OCI-LY7 (cell line): Measurements from ENCODE around the gene FAM3B. TPM values are rescaled to one million over a fixed set of nuclear protein-coding genes. Genes with fewer than 3 reads are reported as not detected.

Source experiments
- BruUV-seq: library from RNA; stranded (reverse); fragments of 400-500 nt; replicated peaks from 2 replicates; lab custom pipeline; 2021; lab: Mats Ljungman, UMichigan
- CTCF ChIA-PET: fragments of 300-600 bp; sonication (Branson Sonifier 250); formaldehyde crosslinking; loops from one replicate; lab custom pipeline; 2022; ENCODE audit warnings: antibody characterized with exemption; ENCODE audit not compliant: unreplicated experiment; lab: Charles Lee
- POLR2A ChIA-PET: fragments of 300-600 bp; sonication (Branson Sonifier 250); formaldehyde crosslinking; loops from one replicate; lab custom pipeline; 2022; ENCODE audit warnings: antibody characterized with exemption; lab: Charles Lee
- DNase-seq: peaks from one replicate; pipeline ENCODE4 v3.0.0-alpha.2; 2015; ENCODE audit warnings: low spot score
- H2AFZ ChIP-seq: fragments of 200-600 bp; sonication (generic), shearing (Covaris generic); 2 replicates; pipeline ENCODE4 v1.6.1; 2014; ENCODE audit warnings: mild to moderate bottlenecking, antibody characterized with exemption, low read length, moderate library complexity
- H3K27ac ChIP-seq: fragments of 200-600 bp; sonication (generic); 2 replicates; pipeline ENCODE4 v1.5.1; 2014; ENCODE audit warnings: mixed run types, low read depth, mild to moderate bottlenecking, moderate library complexity, low read length, inconsistent platforms; ENCODE audit not compliant: poor library complexity, severe bottlenecking
- H3K36me3 ChIP-seq: fragments of 200-600 bp; sonication (generic); 2 replicates; pipeline ENCODE4 v1.6.1; 2014; ENCODE audit warnings: mild to moderate bottlenecking, antibody characterized with exemption, low read length, moderate library complexity, mixed read lengths; ENCODE audit not compliant: insufficient read depth
- H3K4me1 ChIP-seq: fragments of 200-600 bp; sonication (generic); 2 replicates; pipeline ENCODE4 v1.5.1; 2014; ENCODE audit warnings: mild to moderate bottlenecking, low read length; ENCODE audit not compliant: insufficient read depth, poor library complexity, severe bottlenecking
- H3K4me2 ChIP-seq: fragments of 200-600 bp; sonication (generic); 2 replicates; pipeline ENCODE4 v1.6.1; 2014; ENCODE audit warnings: mild to moderate bottlenecking, low read length
- H3K4me3 ChIP-seq: fragments of 200-600 bp; sonication (generic); 2 replicates; pipeline ENCODE4 v1.5.1; 2014; ENCODE audit warnings: mild to moderate bottlenecking, low read depth, low read length; ENCODE audit not compliant: poor library complexity, severe bottlenecking
- H3K79me2 ChIP-seq: fragments of 200-600 bp; sonication (generic); 2 replicates; pipeline ENCODE4 v1.6.1; 2016; ENCODE audit warnings: low read depth, mild to moderate bottlenecking, low read length, moderate library complexity, mixed read lengths; ENCODE audit not compliant: insufficient read depth
- H3K9me2 ChIP-seq: fragments of 200-600 bp; sonication (generic); 2 replicates; pipeline ENCODE4 v1.6.1; 2016; ENCODE audit warnings: mild to moderate bottlenecking, low read length, mixed read lengths; ENCODE audit not compliant: insufficient read depth
- H3K9me3 ChIP-seq: fragments of 200-600 bp; sonication (generic); 2 replicates; pipeline ENCODE4 v1.6.1; 2014; ENCODE audit warnings: mild to moderate bottlenecking, mixed run types, low read length, mixed read lengths
- H4K20me1 ChIP-seq: fragments of 200-600 bp; sonication (generic); 2 replicates; pipeline ENCODE4 v1.6.1; 2014; ENCODE audit warnings: mild to moderate bottlenecking, antibody characterized with exemption, low read length, moderate library complexity, mixed read lengths; ENCODE audit not compliant: insufficient read depth
- CTCF ChIP-seq: fragments of 200-600 bp; sonication (generic); conservative IDR thresholded peaks from 2 replicates; pipeline ENCODE4 v1.5.1; 2014; ENCODE audit warnings: mild to moderate bottlenecking, antibody characterized with exemption, low read length, moderate library complexity, mixed read lengths
- EZH2phosphoT487 ChIP-seq: fragments of 200-600 bp; sonication (generic); IDR thresholded peaks from 2 replicates; pipeline ENCODE4 v1.6.1; 2018; ENCODE audit warnings: low read depth, borderline replicate concordance, mild to moderate bottlenecking, mixed run types, antibody characterized with exemption, low read length, moderate library complexity, mixed read lengths
- intact Hi-C: fragments of 100-400 bp; cut with micrococcal nuclease; formaldehyde crosslinking; loops from one replicate; pipeline ENCODE4 v1.10.0; 2022; ENCODE audit not compliant: unreplicated experiment
- total RNA-seq, 2 experiments: library from RNA; depleted of rRNA in 1 of 2; stranded (reverse); fragments of >200 nt in 1 of 2; shearing (Covaris generic) in 1 of 2; gene quantifications; 2 replicates each; pipeline ENCODE4 v1.2.3, GENCODE V29; 2014 to 2022

FAM3B gene
- total RNA-seq, 2 experiments from 2014 or later, result 0.19 TPM; not detected in 1

DNA sequence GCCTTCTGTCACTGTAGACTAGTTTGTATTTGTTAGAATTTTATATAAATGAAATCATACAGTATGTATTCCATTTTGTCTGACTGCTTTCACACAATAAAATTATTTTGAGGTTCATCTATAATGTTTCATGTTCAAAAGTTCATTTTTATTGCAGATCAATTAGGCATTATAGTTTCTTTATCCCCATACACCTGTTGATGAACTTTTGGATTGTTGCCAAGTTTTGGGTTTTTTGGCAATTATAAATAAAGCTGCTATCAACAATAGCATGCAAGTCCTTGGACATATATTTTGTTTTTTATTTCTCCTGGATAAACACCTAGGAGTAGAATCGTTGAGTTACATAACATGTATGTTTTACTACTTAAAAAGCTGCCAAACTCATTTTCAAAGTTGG, 47.1 kb upstream of the FAM3B start:
- TF ChIP-seq CTCF, result no peak
- TF ChIP-seq EZH2phosphoT487, result no peak
- Histone ChIP-seq H3K36me3 (no peaks in the 10 kb centered on the region), H3K4me1 (no peaks in the 10 kb centered on the region), H3K4me2 (no peak overlapping the region), H3K9me3 (peaks cover 6% of the 10 kb centered on the region; the same call in 1 of the 2 replicates), H3K79me2 (no peaks in the 10 kb centered on the region), H3K4me3 (no peak overlapping the region), H4K20me1 (no peaks in the 10 kb centered on the region), H3K9me2 (no peaks in the 10 kb centered on the region), H3K27ac (no peak overlapping the region), H2AFZ (no peak overlapping the region)
- intact Hi-C loops, result no loop called here
- BruUV-seq, result no TSS peak
- ChIA-PET CTCF (no interaction called here), POLR2A (no interaction called here)
- no peak for DNase-seq

DNA sequence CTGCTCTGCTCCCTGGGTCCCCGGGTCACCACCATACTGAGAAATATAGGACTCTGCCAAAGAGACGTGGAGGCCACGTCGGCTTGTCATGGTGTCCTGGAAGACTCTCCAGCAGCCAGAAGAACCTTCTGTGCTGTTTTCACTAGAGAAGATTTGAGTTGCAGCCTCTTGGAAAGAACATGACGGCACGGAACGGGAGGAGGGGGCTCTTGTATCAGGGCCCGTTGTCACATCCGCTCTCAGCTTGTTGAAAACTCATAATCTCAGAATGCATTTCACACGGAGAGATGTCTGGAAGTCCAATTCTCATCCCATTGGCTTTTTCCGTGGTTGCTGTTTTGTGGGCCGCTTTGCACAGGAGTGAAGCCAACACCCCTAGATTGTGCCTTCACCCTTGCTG, 39.4 kb upstream of the FAM3B start:
- Histone ChIP-seq H4K20me1 (no peaks in the 10 kb centered on the region), H3K4me2 (no peak overlapping the region), H3K27ac (no peak overlapping the region), H2AFZ (no peak overlapping the region), H3K79me2 (no peaks in the 10 kb centered on the region), H3K9me3 (peaks cover 3% of the 10 kb centered on the region; the same call in 1 of the 2 replicates), H3K4me1 (no peaks in the 10 kb centered on the region), H3K4me3 (no peak overlapping the region), H3K9me2 (no peaks in the 10 kb centered on the region), H3K36me3 (no peaks in the 10 kb centered on the region)
- no peak for DNase-seq
- BruUV-seq, result no TSS peak
- ChIA-PET CTCF (no interaction called here), POLR2A (no interaction called here)
- TF ChIP-seq EZH2phosphoT487 (no peak), CTCF (no peak)
- intact Hi-C loops, result no loop called here

- intact Hi-C loops, result no loop called here
- no peak overlapping the region for H3K4me3 ChIP-seq
- no peaks in the 10 kb centered on the region for H3K4me1 ChIP-seq
- H3K9me2 ChIP-seq, result no peaks in the 10 kb centered on the region
- H2AFZ ChIP-seq, result no peak overlapping the region
- no peaks in the 10 kb centered on the region for H4K20me1 ChIP-seq
- no peak overlapping the region for H3K4me2 ChIP-seq
- CTCF ChIA-PET, result no interaction called here
- TF ChIP-seq EZH2phosphoT487 (no peak), CTCF (no peak)
- DNase-seq, result no peak
- no TSS peak for BruUV-seq
- H3K79me2 ChIP-seq, result no peaks in the 10 kb centered on the region
- no peaks in the 10 kb centered on the region for H3K9me3 ChIP-seq
- H3K27ac ChIP-seq, result no peak overlapping the region
- POLR2A ChIA-PET, result no interaction called here
- no peaks in the 10 kb centered on the region for H3K36me3 ChIP-seq
Observed at GRCh38 chr21:41277846-41278245, 38.8 kb upstream of the FAM3B start.
